ENCODE measurements around the gene TTC23L.

DNA sequence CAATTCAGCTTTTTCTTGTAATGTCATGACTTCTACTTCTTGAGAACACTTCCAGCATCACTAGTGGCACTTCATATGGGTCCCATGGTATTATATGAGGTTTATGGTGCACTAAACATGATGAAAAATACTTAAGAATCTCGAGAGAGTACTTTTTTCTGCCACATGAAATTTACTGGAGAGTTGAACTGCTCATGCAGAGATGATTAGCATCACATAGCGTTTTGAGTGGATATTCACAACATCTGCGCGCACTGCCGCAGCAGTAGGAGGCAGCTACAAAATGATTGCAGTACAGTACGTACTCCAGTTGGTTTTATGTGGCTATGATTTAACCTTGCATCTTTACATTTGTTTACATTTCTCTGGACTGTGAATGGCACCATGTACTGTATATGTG lies 61.7 kb downstream of the TTC23L start:
- TF ChIP-seq ZNF121 (CRISPR knock-in tag; IDR thresholded peaks at IDR 0.05) (no peak), IRF2 (CRISPR knock-in tag; IDR thresholded peaks at IDR 0.05; ENCODE audit: borderline replicate concordance, low read depth) (no peak)
- TF ChIP-seq, protein P1, sequence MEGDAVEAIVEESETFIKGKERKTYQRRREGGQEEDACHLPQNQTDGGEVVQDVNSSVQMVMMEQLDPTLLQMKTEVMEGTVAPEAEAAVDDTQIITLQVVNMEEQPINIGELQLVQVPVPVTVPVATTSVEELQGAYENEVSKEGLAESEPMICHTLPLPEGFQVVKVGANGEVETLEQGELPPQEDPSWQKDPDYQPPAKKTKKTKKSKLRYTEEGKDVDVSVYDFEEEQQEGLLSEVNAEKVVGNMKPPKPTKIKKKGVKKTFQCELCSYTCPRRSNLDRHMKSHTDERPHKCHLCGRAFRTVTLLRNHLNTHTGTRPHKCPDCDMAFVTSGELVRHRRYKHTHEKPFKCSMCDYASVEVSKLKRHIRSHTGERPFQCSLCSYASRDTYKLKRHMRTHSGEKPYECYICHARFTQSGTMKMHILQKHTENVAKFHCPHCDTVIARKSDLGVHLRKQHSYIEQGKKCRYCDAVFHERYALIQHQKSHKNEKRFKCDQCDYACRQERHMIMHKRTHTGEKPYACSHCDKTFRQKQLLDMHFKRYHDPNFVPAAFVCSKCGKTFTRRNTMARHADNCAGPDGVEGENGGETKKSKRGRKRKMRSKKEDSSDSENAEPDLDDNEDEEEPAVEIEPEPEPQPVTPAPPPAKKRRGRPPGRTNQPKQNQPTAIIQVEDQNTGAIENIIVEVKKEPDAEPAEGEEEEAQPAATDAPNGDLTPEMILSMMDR (IDR thresholded peaks at IDR 0.05), result no peak
